Suprapubic skin (tissue), 4 donors: Measurements from ENCODE around the gene TMEM30A.

Source experiments
- CTCF ChIP-seq, 2 donors: fragments of 200-600 bp in 1 of 2; fragments of 450-650 bp in 1 of 2; sonication (generic) in 1 of 2; IDR thresholded peaks; one replicate each; pipeline ENCODE4 v1.5.1; 2016 to 2019; ENCODE audit warnings: antibody characterized with exemption in 2 of 2, mild to moderate bottlenecking in 1 of 2, moderate library complexity in 1 of 2
- EP300 ChIP-seq: sonication (generic); formaldehyde crosslinking; IDR thresholded peaks from one replicate; pipeline ENCODE4 v1.6.1; 2017; ENCODE audit warnings: antibody characterized with exemption
- POLR2A ChIP-seq, 2 donors: fragments of 450-650 bp; IDR thresholded peaks; one replicate each; pipeline ENCODE4 v1.6.1; 2017; ENCODE audit warnings: antibody characterized with exemption in 2 of 2, mild to moderate bottlenecking in 2 of 2, moderate library complexity in 2 of 2
- POLR2AphosphoS5 ChIP-seq, 3 donors: sonication (generic); formaldehyde crosslinking; IDR thresholded peaks; one replicate each; pipeline ENCODE4 v1.6.1; 2017; ENCODE audit warnings: antibody characterized with exemption in 3 of 3

DNA sequence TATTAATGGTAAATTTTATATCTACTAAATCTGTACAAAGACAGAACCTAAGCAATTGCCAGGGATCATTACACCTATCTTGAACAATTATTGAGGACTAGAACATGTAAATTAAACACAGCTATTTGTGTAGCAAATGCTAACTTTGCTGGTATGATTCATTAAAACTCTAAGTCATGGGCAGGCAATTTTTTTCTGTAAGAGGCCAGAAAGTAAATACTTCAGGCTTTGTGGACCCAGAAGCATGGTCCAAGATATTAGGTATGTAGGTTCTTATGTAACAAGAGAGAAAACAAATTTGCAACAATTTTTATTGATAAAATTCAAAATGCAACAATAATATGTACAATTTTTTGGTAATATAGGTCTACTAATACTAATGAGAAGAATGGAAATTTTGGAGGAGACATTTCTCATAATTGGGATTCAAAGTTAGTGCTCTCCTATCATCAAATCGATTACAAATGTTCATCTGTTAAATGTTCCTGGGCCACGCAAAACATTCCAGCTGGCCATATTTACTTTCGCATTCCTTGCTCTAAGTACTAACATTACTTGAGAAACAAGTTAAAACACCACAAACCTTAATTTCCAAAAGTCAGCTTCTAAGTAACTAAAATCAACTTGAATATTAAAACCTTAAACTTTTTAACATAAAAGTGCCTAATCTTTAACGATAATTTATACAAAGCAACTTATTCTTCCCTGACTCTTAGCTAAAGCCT, 4.3 kb downstream of the TMEM30A start:
- TF ChIP-seq POLR2A (IDR thresholded peaks at IDR 0.05) (no peak), CTCF (IDR thresholded peaks at IDR 0.05) (no peak), EP300 (no peak), POLR2AphosphoS5 (IDR thresholded peaks at IDR 0.05) (no peak)
